Measurements from ENCODE around the gene TEX14.
A peak's percentile ranks its signal among the peaks of the same experiment; 100 is the strongest.

The TEX14 gene

DNA sequence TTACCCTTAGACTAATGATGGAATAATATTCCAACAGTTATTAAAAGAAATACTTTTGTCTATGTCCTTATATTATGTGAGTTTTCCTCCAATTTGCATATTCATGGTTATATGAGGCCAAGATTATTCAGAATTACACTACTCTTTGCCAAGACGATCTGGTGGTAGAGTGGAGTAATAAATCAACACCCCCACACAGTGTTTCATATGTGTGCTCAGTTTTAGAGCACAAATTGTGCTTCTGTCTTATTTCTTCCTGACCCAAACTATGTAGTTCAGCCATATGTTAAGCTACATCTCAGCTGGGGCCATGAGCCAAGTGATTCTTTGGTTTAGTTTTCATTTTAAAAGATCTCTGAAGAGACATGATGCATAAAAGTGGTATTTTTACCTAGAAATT lies 37.0 kb upstream of the TEX14 start:
- no peak overlapping the region for H3K27ac ChIP-seq

DNA sequence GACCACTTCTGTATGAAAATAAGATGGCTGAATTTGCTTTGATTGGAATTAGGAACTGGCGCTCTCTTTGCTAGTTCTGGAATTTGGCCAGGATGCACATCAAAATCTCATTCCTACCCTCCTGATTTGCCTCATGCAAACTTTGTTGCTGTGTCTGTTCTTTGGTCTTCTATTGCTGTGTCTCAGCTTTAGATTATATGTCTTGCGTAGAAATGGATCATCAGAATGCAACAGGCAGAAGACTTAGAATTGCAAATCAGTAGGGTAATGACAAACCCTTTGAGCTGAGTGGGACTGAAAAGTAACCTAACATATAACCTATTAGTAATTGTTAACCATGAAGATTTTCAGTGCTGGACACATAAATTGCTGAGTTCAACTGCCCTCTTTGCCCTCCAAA lies 30.9 kb upstream of the TEX14 start:
- no peaks in the 10 kb centered on the region for H3K9me3 ChIP-seq (ENCODE audit: severe bottlenecking)
- no peak overlapping the region for H3K27ac ChIP-seq
- H3K36me3 ChIP-seq: peaks cover 69% of the 10 kb centered on the region
- DNase-seq: no peak
- TF ChIP-seq, protein P1, sequence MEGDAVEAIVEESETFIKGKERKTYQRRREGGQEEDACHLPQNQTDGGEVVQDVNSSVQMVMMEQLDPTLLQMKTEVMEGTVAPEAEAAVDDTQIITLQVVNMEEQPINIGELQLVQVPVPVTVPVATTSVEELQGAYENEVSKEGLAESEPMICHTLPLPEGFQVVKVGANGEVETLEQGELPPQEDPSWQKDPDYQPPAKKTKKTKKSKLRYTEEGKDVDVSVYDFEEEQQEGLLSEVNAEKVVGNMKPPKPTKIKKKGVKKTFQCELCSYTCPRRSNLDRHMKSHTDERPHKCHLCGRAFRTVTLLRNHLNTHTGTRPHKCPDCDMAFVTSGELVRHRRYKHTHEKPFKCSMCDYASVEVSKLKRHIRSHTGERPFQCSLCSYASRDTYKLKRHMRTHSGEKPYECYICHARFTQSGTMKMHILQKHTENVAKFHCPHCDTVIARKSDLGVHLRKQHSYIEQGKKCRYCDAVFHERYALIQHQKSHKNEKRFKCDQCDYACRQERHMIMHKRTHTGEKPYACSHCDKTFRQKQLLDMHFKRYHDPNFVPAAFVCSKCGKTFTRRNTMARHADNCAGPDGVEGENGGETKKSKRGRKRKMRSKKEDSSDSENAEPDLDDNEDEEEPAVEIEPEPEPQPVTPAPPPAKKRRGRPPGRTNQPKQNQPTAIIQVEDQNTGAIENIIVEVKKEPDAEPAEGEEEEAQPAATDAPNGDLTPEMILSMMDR (IDR thresholded peaks at IDR 0.05; ENCODE audit: low read depth, low read length): no peak
- H3K4me3 ChIP-seq (ENCODE audit: low read depth, low read length): no peak overlapping the region
- H3K27me3 ChIP-seq (ENCODE audit: insufficient read depth, low read depth, severe bottlenecking): no peaks in the 10 kb centered on the region

More for the DNA sequence above, 37.0 kb upstream of the TEX14 start:
- H3K9me3 ChIP-seq (ENCODE audit: severe bottlenecking): no peaks in the 10 kb centered on the region
- H3K27me3 ChIP-seq (ENCODE audit: insufficient read depth, low read depth, severe bottlenecking): no peaks in the 10 kb centered on the region
- TF ChIP-seq, protein P1 (IDR thresholded peaks at IDR 0.05; ENCODE audit: low read depth, low read length): no peak
- H3K36me3 ChIP-seq: peaks cover 50% of the 10 kb centered on the region
- DNase-seq: no peak
- H3K4me3 ChIP-seq (ENCODE audit: low read depth, low read length): no peak overlapping the region

DNA sequence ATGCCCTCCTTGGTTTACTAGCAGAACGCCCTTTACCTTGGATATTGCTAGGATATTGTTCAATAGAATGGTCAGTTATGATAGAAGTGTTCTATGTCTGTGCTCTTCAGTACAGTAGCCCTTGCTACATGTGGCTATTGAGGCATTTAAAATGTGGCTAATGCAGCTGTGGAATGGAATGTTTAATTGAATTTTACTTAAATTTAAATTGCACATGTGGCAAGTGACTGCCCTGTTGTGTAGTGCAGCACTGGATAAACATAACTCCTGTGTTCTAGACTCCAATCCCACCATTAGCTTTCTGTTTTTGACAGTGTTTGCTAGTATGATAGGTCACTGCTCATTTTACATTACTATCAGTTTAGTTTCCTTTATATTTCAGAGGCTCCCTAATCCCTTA lies 30.4 kb upstream of the TEX14 start:
- H3K4me3 ChIP-seq (ENCODE audit: low read depth, low read length): no peak overlapping the region
- TF ChIP-seq, protein P1 (IDR thresholded peaks at IDR 0.05; ENCODE audit: low read depth, low read length): no peak
- H3K9me3 ChIP-seq (ENCODE audit: severe bottlenecking): no peaks in the 10 kb centered on the region
- DNase-seq: no peak
- H3K36me3 ChIP-seq: peaks cover 73% of the 10 kb centered on the region
- no peak overlapping the region for H3K27ac ChIP-seq
- no peaks in the 10 kb centered on the region for H3K27me3 ChIP-seq (ENCODE audit: insufficient read depth, low read depth, severe bottlenecking)

- TF ChIP-seq, protein P1 (IDR thresholded peaks at IDR 0.05; ENCODE audit: low read depth, low read length): peak; percentile 44
These were observed 19.2 kb upstream of the TEX14 start for GRCh38 chr17:58710948-58711552.

GRCh38 chr17:58706351-58707140 lies 14.7 kb upstream of the TEX14 start:
- TF ChIP-seq, protein P1 (IDR thresholded peaks at IDR 0.05; ENCODE audit: low read depth, low read length): no peak
- Histone ChIP-seq H3K27me3 (ENCODE audit: insufficient read depth, low read depth, severe bottlenecking) (no peaks in the 10 kb centered on the region), H3K9me3 (ENCODE audit: severe bottlenecking) (peaks cover 3% of the 10 kb centered on the region), H3K36me3 (peaks cover 79% of the 10 kb centered on the region), H3K4me3 (ENCODE audit: low read depth, low read length) (no peak overlapping the region), H3K27ac (no peak overlapping the region)
- no peak for DNase-seq

More at GRCh38 chr17:58710948-58711552, 19.2 kb upstream of the TEX14 start:
- no peak overlapping the region for H3K4me3 ChIP-seq (ENCODE audit: low read depth, low read length)
- no peaks in the 10 kb centered on the region for H3K27me3 ChIP-seq (ENCODE audit: insufficient read depth, low read depth, severe bottlenecking)
- DNase-seq: peak; percentile 48
- H3K36me3 ChIP-seq: peaks cover 78% of the 10 kb centered on the region
- H3K27ac ChIP-seq: no peak overlapping the region
- peaks cover under 1% of the 10 kb centered on the region for H3K9me3 ChIP-seq (ENCODE audit: severe bottlenecking)
